Caco-2 (cell line): ENCODE measurements around the gene EML4. TPM values are rescaled to one million over a fixed set of nuclear protein-coding genes. Genes with fewer than 3 reads are reported as not detected.

Source experiments
- BruUV-seq: library from RNA; stranded (reverse); fragments of 400-500 nt; replicated peaks from 2 replicates; lab custom pipeline; 2021; lab: Mats Ljungman, UMichigan
- CTCF ChIA-PET: fragments of 300-600 bp; sonication (Branson Sonifier 250); formaldehyde crosslinking; loops from one replicate; lab custom pipeline; 2022; ENCODE audit warnings: antibody characterized with exemption; lab: Charles Lee
- POLR2A ChIA-PET: fragments of 300-600 bp; sonication (Branson Sonifier 250); formaldehyde crosslinking; loops from one replicate; lab custom pipeline; 2022; ENCODE audit warnings: antibody characterized with exemption; lab: Charles Lee
- DNase-seq, 2 experiments: peaks; one replicate each; pipeline versions ENCODE4 v3.0.0 to v3.0.0-alpha.2; 2020 to 2022
- H3K27me3 ChIP-seq: replicated peaks from 2 replicates; pipeline ENCODE4 v1.6.0; 2011; ENCODE audit warnings: low read length; ENCODE audit not compliant: control insufficient read depth, insufficient read depth
- H3K36me3 ChIP-seq: 2 replicates; pipeline ENCODE4 v1.5.1; 2011; ENCODE audit warnings: low read length; ENCODE audit not compliant: control insufficient read depth, insufficient read depth
- H3K4me1 ChIP-seq: fragments of 250-450 bp; sonication (Bioruptor Pico); 2 replicates; pipeline ENCODE4 v1.5.1; 2020; ENCODE audit warnings: mild to moderate bottlenecking
- H3K4me3 ChIP-seq: 2 replicates; pipeline ENCODE4 v1.5.1; 2011; ENCODE audit warnings: low read depth, mild to moderate bottlenecking, control low read depth, low read length
- H3K9me3 ChIP-seq: fragments of 250-450 bp; sonication (Bioruptor Pico); 2 replicates; pipeline ENCODE4 v1.5.1; 2020; ENCODE audit warnings: mild to moderate bottlenecking, moderate library complexity
- H3K27ac Mint-ChIP-seq: one replicate; pipeline ENCODE4 v1.8.0; 2022; ENCODE audit warnings: mixed read lengths; ENCODE audit not compliant: unreplicated experiment
- H3K27me3 Mint-ChIP-seq: one replicate; pipeline ENCODE4 v1.8.0; 2022; ENCODE audit warnings: mixed read lengths; ENCODE audit not compliant: insufficient read depth, unreplicated experiment
- H3K36me3 Mint-ChIP-seq: one replicate; pipeline ENCODE4 v1.8.0; 2022; ENCODE audit warnings: mild to moderate bottlenecking, mixed read lengths; ENCODE audit not compliant: insufficient read depth, unreplicated experiment
- H3K4me1 Mint-ChIP-seq: one replicate; pipeline ENCODE4 v1.8.0; 2022; ENCODE audit warnings: low read depth, mixed read lengths; ENCODE audit not compliant: unreplicated experiment
- H3K4me3 Mint-ChIP-seq: one replicate; pipeline ENCODE4 v1.8.0; 2022; ENCODE audit warnings: mild to moderate bottlenecking, moderate library complexity, mixed read lengths; ENCODE audit not compliant: unreplicated experiment
- H3K9me3 Mint-ChIP-seq: one replicate; pipeline ENCODE4 v1.8.0; 2022; ENCODE audit warnings: mixed read lengths; ENCODE audit not compliant: unreplicated experiment
- intact Hi-C: fragments of 100-400 bp; cut with micrococcal nuclease; formaldehyde crosslinking; loops from one replicate; pipeline ENCODE4 v1.10.0; 2022; ENCODE audit not compliant: unreplicated experiment
- total RNA-seq: library from RNA; stranded (reverse); gene quantifications from 2 replicates; pipeline ENCODE4 v1.2.3, GENCODE V29; 2022
- TF ChIP-seq, protein P1 (sequence below), 2 experiments: fragments of 200-600 bp in 1 of 2; IDR thresholded peaks; 1 replicate in 1 of 2; 2 replicates in 1 of 2; pipeline versions ENCODE4 v1.5.1 to v1.8.0; 2011 to 2022; ENCODE audit warnings: antibody characterized with exemption in 1 of 2, control low read depth in 1 of 2, inconsistent platforms in 1 of 2, low read depth in 1 of 2, low read length in 1 of 2, mild to moderate bottlenecking in 1 of 2, moderate library complexity in 1 of 2; ENCODE audit not compliant: insufficient read depth in 1 of 2, severe bottlenecking in 1 of 2, unreplicated experiment in 1 of 2

The EML4 gene
- total RNA-seq, 1 experiment from 2014 or later: 125 TPM

DNA sequence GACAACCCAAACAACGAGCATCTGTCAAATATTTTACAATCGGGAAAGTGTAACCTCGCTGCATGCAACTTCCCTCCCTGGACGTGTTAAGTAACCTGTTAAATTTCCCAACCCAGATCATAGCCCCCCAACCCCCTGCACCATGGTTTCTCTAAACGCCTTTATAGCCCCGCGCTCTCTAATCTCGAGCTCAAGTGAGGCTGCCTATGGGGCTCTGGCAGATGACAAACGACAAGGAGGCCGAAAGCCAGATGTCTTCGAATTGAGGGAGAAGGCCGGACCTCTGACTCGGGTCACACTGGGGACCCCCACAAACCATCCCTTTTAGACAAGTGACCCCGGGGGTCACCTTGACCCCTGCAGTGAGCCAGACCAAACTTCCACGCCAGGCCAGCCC is 191.3 kb downstream of the EML4 start:
- H3K27me3 Mint-ChIP-seq: no peaks in the 10 kb centered on the region
- Histone ChIP-seq H3K36me3 (no peaks in the 10 kb centered on the region), H3K4me1 (peaks cover 8% of the 10 kb centered on the region; the same call in 1 of the 2 replicates), H3K27me3 (no peaks in the 10 kb centered on the region), H3K4me3 (peak overlapping the region; percentile 91), H3K9me3 (no peaks in the 10 kb centered on the region)
- intact Hi-C loops: loop anchor here (2.0 kb wide), 1 partner anchor 32 kb away; no protein-coding TSS in a partner anchor
- H3K36me3 Mint-ChIP-seq: peaks cover 21% of the 10 kb centered on the region
- peak overlapping the region; percentile 89 for H3K4me3 Mint-ChIP-seq
- H3K27ac Mint-ChIP-seq: peak overlapping the region; percentile 97
- H3K4me1 Mint-ChIP-seq: peaks cover 18% of the 10 kb centered on the region
- H3K9me3 Mint-ChIP-seq: no peaks in the 10 kb centered on the region
- TF ChIP-seq, protein P1, sequence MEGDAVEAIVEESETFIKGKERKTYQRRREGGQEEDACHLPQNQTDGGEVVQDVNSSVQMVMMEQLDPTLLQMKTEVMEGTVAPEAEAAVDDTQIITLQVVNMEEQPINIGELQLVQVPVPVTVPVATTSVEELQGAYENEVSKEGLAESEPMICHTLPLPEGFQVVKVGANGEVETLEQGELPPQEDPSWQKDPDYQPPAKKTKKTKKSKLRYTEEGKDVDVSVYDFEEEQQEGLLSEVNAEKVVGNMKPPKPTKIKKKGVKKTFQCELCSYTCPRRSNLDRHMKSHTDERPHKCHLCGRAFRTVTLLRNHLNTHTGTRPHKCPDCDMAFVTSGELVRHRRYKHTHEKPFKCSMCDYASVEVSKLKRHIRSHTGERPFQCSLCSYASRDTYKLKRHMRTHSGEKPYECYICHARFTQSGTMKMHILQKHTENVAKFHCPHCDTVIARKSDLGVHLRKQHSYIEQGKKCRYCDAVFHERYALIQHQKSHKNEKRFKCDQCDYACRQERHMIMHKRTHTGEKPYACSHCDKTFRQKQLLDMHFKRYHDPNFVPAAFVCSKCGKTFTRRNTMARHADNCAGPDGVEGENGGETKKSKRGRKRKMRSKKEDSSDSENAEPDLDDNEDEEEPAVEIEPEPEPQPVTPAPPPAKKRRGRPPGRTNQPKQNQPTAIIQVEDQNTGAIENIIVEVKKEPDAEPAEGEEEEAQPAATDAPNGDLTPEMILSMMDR (IDR thresholded peaks at IDR 0.05; ENCODE audit: insufficient read depth in 1 of 2, low read depth in 1 of 2, low read length in 1 of 2, severe bottlenecking in 1 of 2, unreplicated experiment in 1 of 2): no peak
- BruUV-seq: no TSS peak
- no peak for DNase-seq
- ChIA-PET POLR2A (interaction anchor here (0.6 kb wide), 2 partner anchors 94 to 255 kb away, joined by 3 to 6 read pairs; no protein-coding TSS in a partner anchor), CTCF (interaction anchor here (0.5 to 0.6 kb wide), 4 partner anchors 97 to 1244 kb away, joined by 3 to 5 read pairs (median 4); no protein-coding TSS in a partner anchor)

- H3K27me3 Mint-ChIP-seq: no peaks in the 10 kb centered on the region
- H3K36me3 Mint-ChIP-seq: peaks cover 19% of the 10 kb centered on the region
- Histone ChIP-seq H3K4me3 (peak within 1 kb of the TSS; percentile 91), H3K4me1 (peaks cover 8% of the 10 kb centered on the region; the same call in 1 of the 2 replicates), H3K27me3 (no peaks in the 10 kb centered on the region), H3K36me3 (no peaks in the 10 kb centered on the region), H3K9me3 (no peaks in the 10 kb centered on the region)
- TF ChIP-seq, protein P1 (IDR thresholded peaks at IDR 0.05; ENCODE audit: insufficient read depth in 1 of 2, low read depth in 1 of 2, low read length in 1 of 2, severe bottlenecking in 1 of 2, unreplicated experiment in 1 of 2): peak in 1 of 2 experiments; percentile 39
- no TSS peak for BruUV-seq
- no peaks in the 10 kb centered on the region for H3K9me3 Mint-ChIP-seq
- H3K4me3 Mint-ChIP-seq: peak within 1 kb of the TSS; percentile 89
- H3K27ac Mint-ChIP-seq: peak within 1 kb of the TSS; percentile 97
- POLR2A ChIA-PET: no interaction called here
- intact Hi-C loops: loop anchor here (1.0 to 2.0 kb wide), 2 partner anchors 32 to 269 kb away; no protein-coding TSS in a partner anchor
- CTCF ChIA-PET: interaction anchor here (0.5 kb wide), 1 partner anchor 96 kb away, joined by 3 read pairs; no protein-coding TSS in a partner anchor
- DNase-seq: peak; percentile 98
- H3K4me1 Mint-ChIP-seq: peaks cover 15% of the 10 kb centered on the region
Measured at GRCh38 chr2:42360890-42361727, 192.0 kb downstream of the EML4 start, which contains the start of gene COX7A2L. COX7A2L (minus strand) TSS chr2:42361217; CDS start chr2:42361161, 56 bp downstream.

DNA sequence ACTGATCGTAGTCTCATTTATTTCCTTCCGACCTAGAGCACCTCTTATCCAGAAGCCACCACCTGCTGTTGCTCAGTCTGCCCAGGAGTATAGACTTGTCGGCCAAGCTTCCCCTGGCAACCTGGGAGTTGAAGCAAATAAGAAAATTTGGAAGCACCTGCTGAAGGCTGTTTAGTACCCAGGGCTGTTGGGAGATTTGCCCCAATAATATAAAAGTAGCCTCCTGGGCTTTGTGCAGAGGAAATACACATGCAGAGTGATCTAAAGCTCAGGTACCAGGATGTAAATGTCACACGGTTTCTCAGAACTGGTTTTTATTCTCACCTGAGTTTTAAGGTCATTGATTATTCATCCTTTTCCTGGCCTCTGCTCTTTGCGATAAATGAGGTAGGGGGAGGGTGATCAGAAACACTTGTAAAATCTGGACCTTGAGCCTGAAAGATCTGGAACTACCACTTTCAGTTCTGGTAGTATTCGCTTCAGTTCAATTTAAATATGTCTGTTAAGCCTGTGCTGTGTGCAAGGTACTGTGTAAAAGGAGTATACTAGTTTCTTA is 192.7 kb downstream of the EML4 start:
- no peak for DNase-seq
- H3K4me3 ChIP-seq: peak overlapping the region; percentile 36
- H3K36me3 ChIP-seq: no peaks in the 10 kb centered on the region
- TF ChIP-seq, protein P1 (IDR thresholded peaks at IDR 0.05; ENCODE audit: insufficient read depth in 1 of 2, low read depth in 1 of 2, low read length in 1 of 2, severe bottlenecking in 1 of 2, unreplicated experiment in 1 of 2): no peak
- peaks cover 13% of the 10 kb centered on the region for H3K36me3 Mint-ChIP-seq
- CTCF ChIA-PET: interaction anchor here (0.5 kb wide), 1 partner anchor 344 kb away, joined by 3 read pairs; no protein-coding TSS in a partner anchor
- peaks cover 12% of the 10 kb centered on the region for H3K4me1 Mint-ChIP-seq
- BruUV-seq: TSS peak; percentile 92
- H3K4me1 ChIP-seq: peaks cover 11% of the 10 kb centered on the region; the same call in 1 of the 2 replicates
- H3K27me3 ChIP-seq: no peaks in the 10 kb centered on the region
- H3K27ac Mint-ChIP-seq: peak overlapping the region; percentile 97
- no peaks in the 10 kb centered on the region for H3K9me3 Mint-ChIP-seq
- H3K4me3 Mint-ChIP-seq: peak overlapping the region; percentile 89
- H3K27me3 Mint-ChIP-seq: no peaks in the 10 kb centered on the region
- H3K9me3 ChIP-seq: no peaks in the 10 kb centered on the region
- POLR2A ChIA-PET: no interaction called here
- intact Hi-C loops: loop anchor here (1.0 to 2.0 kb wide), 2 partner anchors 33 to 270 kb away; no protein-coding TSS in a partner anchor
